WTC11 (cell line): ENCODE data around the gene FBXO22.

Experiments used
- CREB1 ChIP-seq: sonication (generic); formaldehyde crosslinking; IDR thresholded peaks from 2 replicates; pipeline ENCODE4 v1.8.0; 2023; ENCODE audit warnings: mild to moderate bottlenecking, missing genetic modification reagents
- CTCF ChIP-seq: fragments of 200-600 bp; IDR thresholded peaks from 2 replicates; pipeline ENCODE4 v1.8.0; 2022; ENCODE audit warnings: antibody characterized with exemption
- NR1H2 ChIP-seq: sonication (generic); formaldehyde crosslinking; IDR thresholded peaks from 2 replicates; pipeline ENCODE4 v1.9.0; 2021; ENCODE audit warnings: mild to moderate bottlenecking, moderate library complexity, missing genetic modification reagents
- PRDM15 ChIP-seq: sonication (generic); formaldehyde crosslinking; IDR thresholded peaks from 2 replicates; pipeline ENCODE4 v1.8.0; 2022; ENCODE audit warnings: missing genetic modification reagents

- TF ChIP-seq PRDM15 (CRISPR knock-in tag) (no peak), CTCF (no peak), CREB1 (CRISPR knock-in tag) (no peak), NR1H2 (no peak)
These were observed 57.7 kb downstream of the FBXO22 start for GRCh38 chr15:75961331-75961730.
